ENCODE results near the gene TNF.

Gene TNF

GRCh38 chr6:31575335-31575901 lies at the start of gene TNF:
Gene TNF (plus strand): TSS chr6:31575565. CDS start chr6:31575742, 177 bp downstream.
- peak in 5 of 6 experiments; percentile 19 to 65 (median 54) for DNase-seq

- no peak for DNase-seq
Measured at GRCh38 chr6:31525932-31526591, 49.3 kb upstream of the TNF start.

GRCh38 chr6:31528307-31528777 lies 47.0 kb upstream of the TNF start:
- DNase-seq, result no peak

DNA sequence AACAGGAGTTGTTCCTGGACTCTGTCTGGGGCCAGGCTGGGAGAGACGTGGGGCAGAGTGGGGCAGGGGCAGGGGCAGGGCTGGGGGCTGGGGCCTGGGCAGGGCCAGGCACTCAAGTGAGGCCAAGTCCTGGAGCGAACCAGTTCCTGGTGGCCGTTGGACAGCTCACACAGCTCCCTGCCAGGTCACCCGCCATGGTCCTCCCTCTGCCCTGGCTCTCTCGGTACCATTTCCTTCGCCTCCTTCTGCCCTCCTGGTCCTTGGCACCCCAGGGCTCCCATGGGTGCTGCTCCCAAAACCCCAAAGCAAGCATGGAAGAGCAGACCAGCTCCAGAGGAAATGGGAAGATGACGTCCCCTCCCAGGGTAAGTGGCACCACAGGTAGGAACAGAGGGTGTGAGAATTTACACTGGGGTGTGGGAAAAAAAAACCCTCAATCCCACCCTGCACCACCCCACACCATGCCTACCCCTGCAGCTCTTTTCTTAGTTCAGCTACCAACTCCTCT lies 46.5 kb upstream of the TNF start, which contains the start of gene MCCD1:
Gene MCCD1, plus strand, starts transcription at position 142 of the 508 bp plus-strand sequence. Its CDS starts 53 bp downstream, at position 195.
- DNase-seq, result no peak

DNA sequence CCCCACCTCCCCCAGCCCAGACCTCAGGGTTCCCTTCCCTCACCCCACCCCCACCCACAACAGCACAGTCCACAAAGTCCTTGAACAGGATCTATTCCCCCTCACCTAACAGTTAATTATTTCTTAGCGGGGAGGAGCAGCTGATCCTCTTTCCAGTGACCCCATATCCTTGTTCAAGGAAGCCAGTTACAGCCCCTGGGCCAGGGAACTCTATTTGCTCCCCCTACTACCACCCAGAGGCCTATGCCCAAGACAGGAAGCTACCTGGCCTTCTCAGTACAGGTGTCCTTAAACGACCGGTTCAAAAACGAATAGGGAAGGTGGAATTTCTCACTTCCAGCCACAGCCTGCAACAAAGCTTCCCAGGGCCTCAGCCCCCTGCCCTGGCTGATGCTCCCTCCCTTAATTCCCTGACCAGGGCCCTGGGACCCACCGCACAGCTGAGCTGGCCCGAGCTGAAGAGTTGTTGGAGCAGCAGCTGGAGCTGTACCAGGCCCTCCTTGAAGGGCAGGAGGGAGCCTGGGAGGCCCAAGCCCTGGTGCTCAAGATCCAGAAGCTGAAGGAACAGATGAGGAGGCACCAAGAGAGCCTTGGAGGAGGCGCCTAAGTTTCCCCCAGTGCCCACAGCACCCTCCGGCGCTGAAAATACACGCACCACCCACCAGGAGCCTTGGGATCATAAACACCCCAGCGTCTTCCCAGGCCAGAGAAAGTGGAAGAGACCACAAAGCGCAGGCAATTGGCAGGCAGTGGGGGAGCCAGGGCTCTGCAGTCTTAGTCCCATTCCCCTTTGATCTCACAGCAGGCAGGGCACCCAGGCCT lies 45.8 kb upstream of the TNF start:
- DNase-seq, result no peak

DNA sequence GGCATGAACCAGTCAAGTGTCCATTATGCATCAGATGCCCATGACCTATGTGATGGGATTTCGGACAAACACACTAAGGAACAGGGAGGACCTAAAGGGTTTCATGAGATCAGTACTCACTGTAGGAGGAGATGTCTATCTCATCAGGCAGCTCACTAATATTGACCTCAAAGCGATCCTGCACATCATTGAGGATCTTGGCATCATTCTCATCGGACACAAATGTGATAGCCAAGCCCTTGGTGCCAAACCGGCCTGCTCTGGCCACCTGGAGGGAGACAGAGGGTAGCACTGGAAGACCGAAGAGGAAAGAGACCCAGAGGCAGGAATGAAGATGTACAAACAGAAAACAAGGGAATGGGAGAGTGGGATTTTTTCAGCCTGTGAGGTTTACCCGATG lies 44.7 kb upstream of the TNF start:
- no peak for DNase-seq

- no peak for DNase-seq
Measured at GRCh38 chr6:31531162-31531561, 44.2 kb upstream of the TNF start.

DNA sequence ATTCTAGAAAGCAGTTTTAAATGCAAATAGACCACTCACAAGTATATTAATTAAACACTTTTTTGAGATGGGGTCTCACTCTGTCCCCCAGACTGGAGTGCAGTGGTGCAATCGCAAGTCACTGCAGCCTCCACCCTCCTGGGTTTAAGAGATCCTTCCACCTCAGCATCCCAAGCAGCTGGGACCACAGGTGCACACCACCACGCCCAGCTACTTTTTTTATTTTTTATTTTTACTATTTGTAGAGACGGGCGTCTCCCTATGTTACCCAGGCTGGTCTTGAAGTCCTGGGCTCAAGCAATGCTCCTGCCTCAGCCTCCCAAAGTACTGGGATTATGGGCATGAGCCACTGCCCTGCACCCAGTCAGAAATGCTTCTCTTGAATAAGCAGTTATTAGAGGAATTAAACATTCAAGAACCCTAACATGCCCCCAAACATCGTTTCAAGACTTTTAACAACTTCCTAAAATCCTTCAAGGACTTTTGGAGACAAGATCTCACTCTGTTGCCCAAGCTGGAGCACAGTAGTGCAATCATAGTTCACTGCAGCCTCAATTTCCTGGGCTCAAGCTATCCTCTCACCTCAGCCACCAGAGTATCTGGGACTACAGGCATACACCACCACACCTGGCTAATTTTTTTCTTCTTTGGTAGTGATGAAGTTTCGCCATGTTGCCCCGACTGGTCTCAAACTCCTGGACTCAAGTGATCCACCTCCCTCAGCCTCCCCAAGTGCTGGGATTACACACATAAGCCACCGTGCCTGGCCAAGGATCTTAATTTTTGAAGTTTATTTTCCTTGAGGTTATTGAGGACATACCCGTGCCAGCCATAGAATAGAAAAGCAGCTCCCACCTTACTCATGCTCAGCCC lies 43.4 kb upstream of the TNF start:
- DNase-seq, result no peak

DNA sequence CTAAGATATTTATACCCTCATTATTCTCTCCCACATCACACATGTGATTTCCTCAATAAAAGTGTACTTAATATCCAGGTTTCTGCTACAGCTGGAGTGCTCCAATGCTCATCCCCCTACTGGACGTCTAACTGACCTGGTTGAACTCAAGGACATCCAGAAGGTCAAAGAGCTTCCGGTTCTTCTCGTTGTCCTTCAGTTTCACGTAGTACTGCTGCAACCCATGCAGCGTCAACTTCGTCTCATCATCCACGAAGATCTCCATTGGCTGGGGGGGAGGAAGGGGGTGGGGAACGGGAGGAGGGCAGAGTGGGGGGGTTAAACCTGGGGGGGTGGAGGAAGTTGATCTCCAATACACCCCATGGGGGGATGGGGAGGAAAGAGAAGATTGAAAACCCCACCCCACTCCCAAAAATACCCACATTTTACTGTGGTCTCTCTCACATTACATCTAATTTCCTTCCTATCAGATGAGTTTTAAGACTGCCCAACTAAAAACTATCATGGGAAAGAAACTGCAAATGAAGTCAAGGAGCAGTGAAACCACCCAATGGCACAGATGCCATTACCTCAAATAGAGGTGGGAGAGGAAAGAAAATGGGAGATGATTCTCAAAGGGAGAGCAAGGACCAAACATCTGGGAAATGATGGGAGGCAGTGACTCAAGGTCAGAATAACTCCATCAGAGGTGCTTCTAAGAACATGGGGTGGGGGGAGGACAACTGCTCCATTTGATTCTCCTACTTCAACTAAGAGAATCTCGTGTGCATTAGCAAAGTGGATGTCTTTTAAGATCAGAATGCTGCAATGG lies 42.5 kb upstream of the TNF start:
- DNase-seq, result no peak

DNA sequence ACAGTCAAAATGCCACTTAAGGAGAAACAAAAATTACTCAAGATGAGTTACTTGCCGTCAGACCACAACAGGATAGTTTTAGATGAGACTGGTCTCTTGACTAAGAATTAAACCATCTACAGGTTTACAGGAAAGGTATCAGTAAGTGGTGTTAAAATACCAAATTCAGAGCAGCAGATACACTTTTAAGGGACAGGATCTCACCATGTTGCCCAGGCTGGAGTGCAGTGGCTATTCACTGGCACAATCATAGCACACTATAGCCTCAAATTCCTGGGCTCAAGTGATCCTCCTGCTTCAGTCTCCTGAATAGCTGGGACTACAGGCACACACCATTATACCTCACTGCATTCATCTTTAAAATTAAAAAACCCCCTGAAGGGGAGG lies 41.9 kb upstream of the TNF start:
- DNase-seq, result no peak

DNA sequence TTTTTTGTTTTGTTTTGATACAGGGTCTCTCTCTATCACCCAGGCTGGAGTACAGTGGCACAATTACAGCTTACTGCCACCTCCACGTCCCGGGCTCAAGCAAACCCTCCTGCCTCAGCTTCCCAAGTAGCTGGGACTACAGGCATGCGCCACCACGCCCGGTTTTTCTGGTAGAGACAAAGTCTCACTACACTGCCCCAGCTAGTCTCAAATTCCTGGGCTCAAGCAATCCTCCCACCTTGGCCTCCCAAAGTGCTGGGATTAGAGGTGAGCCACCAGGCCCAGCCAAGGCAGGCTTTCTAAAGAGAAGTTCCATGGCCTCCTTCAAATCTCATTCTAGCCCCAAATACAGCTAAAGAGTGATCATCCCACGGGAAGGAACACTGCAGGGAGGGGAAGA lies 41.4 kb upstream of the TNF start:
- no peak for DNase-seq

- no peak for DNase-seq
Measured at GRCh38 chr6:31534521-31535040, 40.8 kb upstream of the TNF start.

GRCh38 chr6:31535538-31536324 lies 39.6 kb upstream of the TNF start:
- DNase-seq, result no peak

GRCh38 chr6:31538805-31539400 lies 36.5 kb upstream of the TNF start:
- DNase-seq, result peak in 1 of 6 experiments; percentile 8

GRCh38 chr6:31540640-31541039 lies 34.7 kb upstream of the TNF start:
- DNase-seq, result no peak

DNA sequence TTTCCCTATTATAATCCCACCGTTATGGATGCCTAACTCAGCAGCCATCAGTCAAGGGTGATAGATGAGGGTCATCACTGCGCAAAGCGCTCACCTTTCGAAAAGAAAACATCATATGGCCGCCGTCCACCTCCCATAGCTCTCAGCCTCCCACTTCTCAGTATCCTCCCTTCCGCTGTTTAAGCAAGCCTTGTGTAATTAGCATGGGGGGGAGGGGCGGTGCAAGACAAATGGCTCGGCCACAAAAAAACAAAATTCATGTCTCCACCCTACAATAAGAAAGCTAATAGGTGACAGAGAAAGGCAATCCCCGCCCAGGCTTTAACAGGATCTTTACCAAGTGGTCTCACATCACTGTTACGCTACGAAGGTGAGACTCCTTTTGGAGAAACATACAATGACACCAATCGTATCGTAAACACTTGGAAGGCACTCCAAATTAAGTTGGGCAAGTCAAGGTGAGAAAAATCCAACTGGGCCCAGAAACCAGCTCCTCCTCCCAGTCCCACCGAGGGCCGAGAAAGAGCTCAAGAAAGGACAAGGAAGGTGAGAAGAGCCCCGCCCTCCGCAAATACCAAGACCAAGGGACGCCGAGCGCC lies 34.2 kb upstream of the TNF start:
- peak; percentile 48 to 88 (median 65) for DNase-seq

DNA sequence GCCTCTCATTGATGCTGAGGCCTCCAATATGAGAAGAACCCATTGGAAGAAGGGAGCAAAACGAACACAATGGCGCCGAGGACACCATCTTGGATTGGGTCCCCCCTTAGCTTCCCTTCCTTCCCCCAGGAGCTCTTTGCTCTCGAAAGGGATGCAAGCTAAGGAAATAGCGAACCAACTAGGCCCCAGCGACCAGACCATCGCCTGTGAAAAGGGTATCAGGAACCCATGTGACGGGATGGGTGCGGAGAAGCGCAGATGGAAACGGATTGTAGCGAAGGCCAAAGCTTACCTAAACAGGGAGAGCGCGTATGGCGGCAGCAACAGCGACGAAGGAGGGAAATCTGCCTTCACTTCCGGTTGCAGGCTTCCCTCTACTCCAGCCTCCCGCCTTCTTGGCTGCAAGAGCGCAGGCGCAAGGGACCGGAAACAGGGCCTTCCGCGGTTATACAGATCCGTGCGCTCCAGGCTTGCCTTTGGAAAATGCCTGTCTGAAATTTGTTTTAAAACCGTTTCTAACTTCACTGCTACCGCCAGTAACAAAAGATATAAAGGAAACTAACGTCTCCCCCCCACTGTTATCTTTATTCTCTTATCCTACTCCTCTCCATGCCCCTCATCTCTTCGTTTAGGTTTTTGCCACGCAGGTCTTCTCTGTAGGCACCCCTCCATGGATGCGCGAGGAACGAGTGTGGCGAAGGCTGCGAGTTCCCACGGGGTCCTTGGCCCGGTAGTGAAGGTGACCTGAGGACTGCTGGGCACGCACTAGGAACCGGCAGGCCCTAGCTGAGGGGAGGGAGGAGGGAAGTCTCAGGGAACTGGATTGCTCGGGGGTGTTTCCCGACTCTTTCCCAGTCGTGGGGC lies 33.5 kb upstream of the TNF start, which contains the start of gene DDX39B:
Gene DDX39B, minus strand, starts transcription at position 346 of the 864 bp plus-strand sequence. CDS start 1,471 bp downstream, outside the sequence.
- DNase-seq, result peak; percentile 89 to 95 (median 92)

GRCh38 chr6:31543639-31544038 lies 31.7 kb upstream of the TNF start:
- no peak for DNase-seq

Data from stimulated activated naive CD4-positive, alpha-beta T cell (primary cell).